GM23338 (cell line): ENCODE data around the gene NAALADL2.

Experiments used
- CREB1 ChIP-seq: fragments of 250-450 bp; sonication (Bioruptor Pico); IDR thresholded peaks from 2 replicates; pipeline ENCODE4 v1.5.0; 2020; ENCODE audit warnings: low read depth, mild to moderate bottlenecking, moderate library complexity
- CTCF ChIP-seq, 2 experiments: fragments of 200-600 bp in 1 of 2; sonication (generic) in 1 of 2; conservative IDR thresholded peaks; 2 replicates each; pipeline versions ENCODE4 v1.5.1 to v1.6.1; 2016 to 2017; ENCODE audit warnings: antibody characterized with exemption in 2 of 2, low read depth in 2 of 2, mild to moderate bottlenecking in 2 of 2, moderate library complexity in 1 of 2
- NANOG ChIP-seq: IDR thresholded peaks from 2 replicates; pipeline ENCODE4 v1.6.1; 2016; ENCODE audit warnings: antibody characterized with exemption, borderline replicate concordance
- REST ChIP-seq: IDR thresholded peaks from one replicate; pipeline ENCODE4 v1.6.1; 2018; ENCODE audit warnings: antibody characterized with exemption; ENCODE audit not compliant: unreplicated experiment

- TF ChIP-seq CREB1 (CRISPR knock-in tag): no peak
- peak in 1 of 2 experiments; percentile 31; a peak in 2 of 4 replicates for TF ChIP-seq CTCF (conservative IDR thresholded peaks at IDR 0.05; ENCODE audit: low read depth in 2 of 2)
- TF ChIP-seq REST: no peak
- TF ChIP-seq NANOG: no peak
Observed at GRCh38 chr3:174844746-174845145, 14.4 kb upstream of the NAALADL2 start.
